Subcutaneous adipose tissue (tissue), 4 donors: ENCODE measurements around the gene EXPH5. TPM values are rescaled to one million over a fixed set of nuclear protein-coding genes. Genes with fewer than 3 reads are reported as not detected.

ENCODE experiments used
- CTCF ChIP-seq: fragments of 450-650 bp; IDR thresholded peaks from one replicate; pipeline ENCODE4 v1.5.1; 2016; ENCODE audit warnings: low read depth, mild to moderate bottlenecking, control low read depth, antibody characterized with exemption, moderate library complexity
- total RNA-seq, 4 donors: library from RNA; depleted of rRNA; stranded (reverse); fragments of >200 nt; gene quantifications; one replicate each; pipeline ENCODE4 v1.1.0, GENCODE V29; 2016

EXPH5 gene
- total RNA-seq, 4 donors from 2014 or later = 1.0 to 4.1 (median 2.5) TPM

GRCh38 chr11:108559904-108560303 is 33.7 kb downstream of the EXPH5 start:
- no peak for TF ChIP-seq CTCF

DNA sequence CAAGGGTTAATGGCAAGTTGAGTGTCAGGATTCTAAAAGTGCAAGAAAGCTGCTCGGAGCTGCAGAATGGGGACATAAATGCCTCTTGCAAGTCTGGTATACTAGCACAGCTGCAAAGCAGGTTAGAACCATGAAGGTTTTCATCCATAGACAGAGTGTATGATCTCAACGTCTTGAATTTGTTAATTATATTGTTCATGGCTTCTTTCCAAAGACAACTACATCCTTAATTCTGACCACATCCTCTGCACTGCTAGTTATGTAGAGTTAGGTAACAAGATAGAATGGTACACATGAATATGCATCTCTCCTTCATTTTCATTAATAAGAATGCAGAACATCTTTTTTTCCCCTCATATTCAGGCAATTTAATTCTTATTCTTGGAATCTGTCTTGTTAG is 34.2 kb downstream of the EXPH5 start:
- TF ChIP-seq CTCF = no peak

DNA sequence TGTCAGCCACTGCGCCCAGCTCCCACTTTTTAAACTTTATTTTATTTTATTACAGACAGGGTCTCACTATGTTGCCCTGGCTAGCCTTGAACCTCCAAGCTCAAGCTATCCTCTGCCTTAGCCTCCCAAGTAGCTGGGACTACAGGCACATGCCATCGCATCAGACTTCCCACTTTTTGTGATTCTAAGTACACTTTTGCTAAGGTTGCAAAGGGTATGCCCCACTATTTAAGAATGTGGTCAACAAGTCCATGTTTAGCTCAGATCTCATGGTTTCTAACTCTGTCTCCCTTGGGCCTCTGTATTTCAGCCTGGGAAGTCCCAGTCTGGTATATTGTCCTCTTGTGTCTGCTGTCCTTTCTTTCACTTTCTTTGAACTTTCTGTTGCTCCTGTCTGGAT is 35.3 kb downstream of the EXPH5 start:
- TF ChIP-seq CTCF = no peak

DNA sequence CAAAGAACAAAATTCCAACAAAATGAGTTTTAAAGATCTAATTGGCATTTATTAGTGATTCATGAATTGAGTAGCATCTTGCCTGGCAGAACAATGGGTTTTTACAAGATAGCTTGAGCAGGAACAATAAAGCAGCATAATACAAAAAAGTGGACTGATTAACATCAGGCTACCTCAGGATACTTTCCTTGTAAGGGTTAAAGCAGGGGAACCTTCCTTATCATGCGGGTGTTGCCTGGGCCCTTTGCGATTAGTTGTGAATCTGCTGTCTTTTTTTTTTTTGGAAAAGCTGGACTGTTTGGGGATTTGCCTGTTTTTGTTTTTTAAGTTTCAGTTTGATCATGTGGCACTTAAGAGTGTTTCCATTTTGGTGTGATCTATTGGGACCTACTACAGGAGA is 37.5 kb downstream of the EXPH5 start:
- TF ChIP-seq CTCF = no peak

- TF ChIP-seq CTCF = no peak
Measured at GRCh38 chr11:108551651-108552462, 41.7 kb downstream of the EXPH5 start.

GRCh38 chr11:108549319-108549885 is 44.2 kb downstream of the EXPH5 start:
- no peak for TF ChIP-seq CTCF

GRCh38 chr11:108545909-108546501 is 47.6 kb downstream of the EXPH5 start:
- no peak for TF ChIP-seq CTCF
